WERI-Rb-1 (cell line): ENCODE results near the gene HCN3.

Source experiments
- DNase-seq: peaks from one replicate; pipeline ENCODE4 v3.0.0-alpha.2; 2020
- H3K27ac ChIP-seq: fragments of 250-450 bp; sonication (Bioruptor Pico); 2 replicates; pipeline ENCODE4 v1.5.1; 2020; ENCODE audit warnings: mild to moderate bottlenecking, moderate library complexity
- H3K27me3 ChIP-seq: fragments of 250-450 bp; sonication (Bioruptor Pico); 2 replicates; pipeline ENCODE4 v1.5.1; 2021; ENCODE audit warnings: mild to moderate bottlenecking, low read depth, moderate library complexity; ENCODE audit not compliant: insufficient read depth, severe bottlenecking
- H3K36me3 ChIP-seq: fragments of 250-450 bp; sonication (Bioruptor Pico); 2 replicates; pipeline ENCODE4 v1.5.1; 2020; ENCODE audit warnings: mild to moderate bottlenecking, moderate library complexity
- H3K4me3 ChIP-seq: 2 replicates; pipeline ENCODE4 v1.5.1; 2011; ENCODE audit warnings: low read depth, mild to moderate bottlenecking, control low read depth, low read length
- H3K9me3 ChIP-seq: fragments of 250-450 bp; sonication (Bioruptor Pico); 2 replicates; pipeline ENCODE4 v1.5.1; 2021; ENCODE audit warnings: mild to moderate bottlenecking, moderate library complexity; ENCODE audit not compliant: severe bottlenecking
- TF ChIP-seq, protein P1 (sequence below): IDR thresholded peaks from 2 replicates; pipeline ENCODE4 v1.5.1; 2011; ENCODE audit warnings: low read depth, mild to moderate bottlenecking, control low read depth, inconsistent platforms, low read length

The HCN3 gene

DNA sequence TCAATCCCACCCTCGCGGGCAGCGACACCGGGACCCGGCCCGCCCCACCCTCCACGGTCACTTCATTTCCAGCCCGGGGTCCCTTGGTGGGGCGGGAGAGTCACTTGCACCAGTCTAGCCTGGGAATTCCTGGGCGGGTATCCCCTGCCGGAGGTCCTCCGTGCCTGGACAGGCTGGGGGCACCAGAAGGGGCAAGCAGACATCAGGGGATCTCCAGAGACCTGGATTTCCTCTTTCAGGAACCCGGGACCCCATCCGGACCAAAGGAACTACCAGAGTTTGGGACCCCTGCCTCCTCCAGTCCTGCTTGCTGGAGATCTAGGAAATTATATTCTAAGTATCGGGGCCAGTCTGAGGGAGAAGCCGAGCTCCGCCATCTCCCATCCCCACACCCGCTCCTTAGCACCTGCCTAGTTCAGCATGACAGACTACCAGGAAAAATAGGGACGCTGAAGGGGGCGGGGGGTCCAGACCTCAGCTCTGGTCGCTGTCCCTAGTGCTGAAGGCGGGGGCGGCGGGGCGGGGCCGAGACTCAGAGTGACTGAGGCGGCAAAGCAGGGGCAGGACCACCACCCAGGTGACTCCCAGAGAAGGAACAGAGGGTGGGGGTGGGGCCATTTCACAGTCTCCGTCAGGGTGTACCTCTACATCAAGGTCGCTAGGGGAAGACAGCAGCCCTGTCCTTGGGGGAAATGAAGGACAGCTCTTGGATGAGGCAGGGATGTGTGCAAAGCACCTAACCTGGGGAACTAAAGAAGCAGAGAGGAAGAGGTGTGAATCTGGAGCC, 832 bp downstream of the HCN3 start:
- TF ChIP-seq, protein P1, sequence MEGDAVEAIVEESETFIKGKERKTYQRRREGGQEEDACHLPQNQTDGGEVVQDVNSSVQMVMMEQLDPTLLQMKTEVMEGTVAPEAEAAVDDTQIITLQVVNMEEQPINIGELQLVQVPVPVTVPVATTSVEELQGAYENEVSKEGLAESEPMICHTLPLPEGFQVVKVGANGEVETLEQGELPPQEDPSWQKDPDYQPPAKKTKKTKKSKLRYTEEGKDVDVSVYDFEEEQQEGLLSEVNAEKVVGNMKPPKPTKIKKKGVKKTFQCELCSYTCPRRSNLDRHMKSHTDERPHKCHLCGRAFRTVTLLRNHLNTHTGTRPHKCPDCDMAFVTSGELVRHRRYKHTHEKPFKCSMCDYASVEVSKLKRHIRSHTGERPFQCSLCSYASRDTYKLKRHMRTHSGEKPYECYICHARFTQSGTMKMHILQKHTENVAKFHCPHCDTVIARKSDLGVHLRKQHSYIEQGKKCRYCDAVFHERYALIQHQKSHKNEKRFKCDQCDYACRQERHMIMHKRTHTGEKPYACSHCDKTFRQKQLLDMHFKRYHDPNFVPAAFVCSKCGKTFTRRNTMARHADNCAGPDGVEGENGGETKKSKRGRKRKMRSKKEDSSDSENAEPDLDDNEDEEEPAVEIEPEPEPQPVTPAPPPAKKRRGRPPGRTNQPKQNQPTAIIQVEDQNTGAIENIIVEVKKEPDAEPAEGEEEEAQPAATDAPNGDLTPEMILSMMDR, result peak; percentile 96
- H3K36me3 ChIP-seq, result peaks cover 31% of the 10 kb centered on the region
- no peaks in the 10 kb centered on the region for H3K27me3 ChIP-seq
- peak; percentile 98 for DNase-seq
- no peaks in the 10 kb centered on the region for H3K9me3 ChIP-seq
- H3K27ac ChIP-seq, result peak overlapping the region; percentile 79
- H3K4me3 ChIP-seq, result peak overlapping the region; percentile 82

DNA sequence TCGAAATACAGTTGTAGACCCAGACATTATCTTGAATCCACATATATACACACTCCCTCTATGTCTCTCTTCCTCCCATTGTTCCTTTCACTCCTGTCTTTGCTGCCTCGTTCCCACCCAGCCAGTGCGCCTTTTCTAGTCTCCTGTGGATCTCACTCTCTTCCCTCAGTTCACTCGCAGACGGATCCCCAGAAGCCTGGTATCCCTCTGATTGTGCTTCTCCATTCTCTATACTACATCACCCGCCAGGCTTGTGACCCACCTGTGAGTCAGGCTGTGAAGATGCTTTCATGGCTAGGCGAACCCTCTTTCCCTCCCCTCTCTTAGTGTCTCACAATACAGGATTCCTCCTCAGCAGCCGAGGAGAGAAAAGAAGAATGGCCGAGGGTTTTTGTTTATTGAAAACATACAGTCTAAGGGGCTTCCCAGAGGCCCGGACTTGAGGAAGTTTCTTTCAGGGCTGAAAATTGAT, 1.5 kb downstream of the HCN3 start:
- TF ChIP-seq, protein P1, result no peak

DNA sequence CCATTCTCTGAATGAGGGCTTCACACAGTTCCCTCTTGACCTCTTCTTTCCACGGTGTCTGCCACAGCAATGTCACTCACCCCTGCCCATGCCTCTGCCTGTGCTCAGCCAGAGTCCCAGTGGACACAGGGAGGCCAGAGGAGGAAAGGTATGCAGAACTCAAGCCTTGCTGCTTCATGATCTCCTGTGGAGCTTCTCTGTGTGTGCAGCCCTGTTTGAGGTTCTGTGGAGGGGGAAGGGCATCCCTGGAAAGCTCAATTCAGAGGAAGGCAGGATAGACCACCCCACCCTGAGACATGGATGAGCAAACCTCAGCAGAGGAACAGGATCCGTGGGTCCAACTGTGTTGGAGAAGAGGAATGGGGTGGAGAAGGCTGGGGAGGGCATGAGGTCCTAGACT, 2.0 kb downstream of the HCN3 start:
- Histone ChIP-seq H3K9me3 (no peaks in the 10 kb centered on the region), H3K4me3 (no peak overlapping the region), H3K36me3 (peaks cover 43% of the 10 kb centered on the region), H3K27me3 (no peaks in the 10 kb centered on the region), H3K27ac (peak overlapping the region; percentile 0; the same call in 1 of the 2 replicates)
- TF ChIP-seq, protein P1, result no peak
- DNase-seq, result no peak

More for the DNA sequence above, 1.5 kb downstream of the HCN3 start:
- no peak for DNase-seq
- H3K27ac ChIP-seq, result peak overlapping the region; percentile 0
- H3K9me3 ChIP-seq, result no peaks in the 10 kb centered on the region
- peaks cover 37% of the 10 kb centered on the region for H3K36me3 ChIP-seq
- H3K27me3 ChIP-seq, result no peaks in the 10 kb centered on the region
- H3K4me3 ChIP-seq, result peak overlapping the region; percentile 82

DNA sequence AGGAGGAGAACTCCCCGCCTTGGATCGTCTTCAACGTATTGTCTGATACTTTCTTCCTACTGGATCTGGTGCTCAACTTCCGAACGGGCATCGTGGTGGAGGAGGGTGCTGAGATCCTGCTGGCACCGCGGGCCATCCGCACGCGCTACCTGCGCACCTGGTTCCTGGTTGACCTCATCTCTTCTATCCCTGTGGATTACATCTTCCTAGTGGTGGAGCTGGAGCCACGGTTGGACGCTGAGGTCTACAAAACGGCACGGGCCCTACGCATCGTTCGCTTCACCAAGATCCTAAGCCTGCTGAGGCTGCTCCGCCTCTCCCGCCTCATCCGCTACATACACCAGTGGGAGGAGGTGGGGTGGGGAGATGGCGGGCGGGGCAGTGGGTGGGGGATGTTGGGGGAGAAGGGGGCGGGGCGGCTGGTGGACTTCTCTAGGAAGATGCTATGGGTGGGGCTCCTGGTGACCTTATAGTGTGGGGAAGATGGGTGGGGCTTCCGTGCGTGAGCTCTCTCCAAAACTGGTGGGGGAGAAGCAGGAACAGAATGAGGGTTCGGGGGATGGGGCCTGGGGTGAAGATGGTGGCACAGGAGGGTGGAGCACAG, 5.3 kb downstream of the HCN3 start:
- no peaks in the 10 kb centered on the region for H3K27me3 ChIP-seq
- no peaks in the 10 kb centered on the region for H3K9me3 ChIP-seq

DNA sequence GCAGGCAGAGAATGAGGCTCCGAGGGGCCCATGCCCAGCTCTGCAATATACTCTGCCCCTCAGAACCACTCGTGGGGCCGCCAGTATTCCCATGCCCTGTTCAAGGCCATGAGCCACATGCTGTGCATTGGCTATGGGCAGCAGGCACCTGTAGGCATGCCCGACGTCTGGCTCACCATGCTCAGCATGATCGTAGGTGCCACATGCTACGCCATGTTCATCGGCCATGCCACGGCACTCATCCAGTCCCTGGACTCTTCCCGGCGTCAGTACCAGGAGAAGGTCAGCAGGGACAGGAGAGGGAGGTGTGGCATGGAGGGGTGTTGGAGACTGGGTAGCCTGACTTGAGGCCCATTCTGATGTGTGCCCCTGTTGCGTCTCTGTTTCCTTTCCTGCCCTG, 7.2 kb downstream of the HCN3 start:
- H3K27me3 ChIP-seq, result no peaks in the 10 kb centered on the region
- H3K27ac ChIP-seq, result no peak overlapping the region
- DNase-seq, result no peak
- no peaks in the 10 kb centered on the region for H3K9me3 ChIP-seq
- H3K36me3 ChIP-seq, result peaks cover 86% of the 10 kb centered on the region
- TF ChIP-seq, protein P1, result no peak
- H3K4me3 ChIP-seq, result no peak overlapping the region

More for the DNA sequence above, 5.3 kb downstream of the HCN3 start:
- no peak overlapping the region for H3K27ac ChIP-seq
- no peak overlapping the region for H3K4me3 ChIP-seq
- H3K36me3 ChIP-seq, result peaks cover 74% of the 10 kb centered on the region
- TF ChIP-seq, protein P1, result no peak
- DNase-seq, result no peak
